GM21619 (cell line): Measurements from ENCODE around the gene PTPRS.

Source experiments
- ATAC-seq: cut with Tn5 transposase; IDR thresholded peaks from one replicate; pipeline ENCODE4 v1.9.1; 2021; ENCODE audit not compliant: unreplicated experiment

The PTPRS gene

GRCh38 chr19:5355693-5356092 lies 15.1 kb upstream of the PTPRS start:
- no peak for ATAC-seq

- no peak for ATAC-seq
Measured at GRCh38 chr19:5355076-5355475, 14.5 kb upstream of the PTPRS start.

GRCh38 chr19:5354403-5354802 lies 13.8 kb upstream of the PTPRS start:
- no peak for ATAC-seq

- no peak for ATAC-seq
Measured at GRCh38 chr19:5352229-5352763, 11.7 kb upstream of the PTPRS start.

DNA sequence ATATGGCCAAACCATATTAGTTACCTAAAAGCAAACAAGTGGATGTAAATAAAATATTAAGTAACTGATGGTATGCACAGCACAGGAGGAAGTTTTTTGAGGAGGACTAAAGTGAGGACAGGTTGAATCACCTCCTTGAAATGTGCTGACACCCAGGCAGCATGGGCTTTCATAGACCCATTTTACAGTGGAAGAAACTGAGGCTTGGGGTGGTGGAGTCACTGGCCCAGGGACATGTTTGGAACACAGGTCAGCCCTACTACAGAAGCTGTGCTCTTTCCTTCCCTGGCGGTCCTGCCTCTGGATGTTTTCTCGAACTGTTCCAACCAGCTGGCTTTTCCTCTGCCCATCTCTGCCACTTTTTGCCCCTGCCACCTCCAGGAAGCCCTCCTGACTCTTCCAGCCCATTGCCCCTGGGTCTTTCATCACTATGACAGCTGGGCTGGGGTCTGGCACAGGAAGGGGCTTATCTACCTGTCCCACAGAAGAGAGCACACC lies 11.2 kb upstream of the PTPRS start:
- ATAC-seq, result no peak

GRCh38 chr19:5349041-5349440 lies 8.4 kb upstream of the PTPRS start:
- no peak for ATAC-seq

GRCh38 chr19:5345895-5346386 lies 5.3 kb upstream of the PTPRS start:
- ATAC-seq, result no peak

DNA sequence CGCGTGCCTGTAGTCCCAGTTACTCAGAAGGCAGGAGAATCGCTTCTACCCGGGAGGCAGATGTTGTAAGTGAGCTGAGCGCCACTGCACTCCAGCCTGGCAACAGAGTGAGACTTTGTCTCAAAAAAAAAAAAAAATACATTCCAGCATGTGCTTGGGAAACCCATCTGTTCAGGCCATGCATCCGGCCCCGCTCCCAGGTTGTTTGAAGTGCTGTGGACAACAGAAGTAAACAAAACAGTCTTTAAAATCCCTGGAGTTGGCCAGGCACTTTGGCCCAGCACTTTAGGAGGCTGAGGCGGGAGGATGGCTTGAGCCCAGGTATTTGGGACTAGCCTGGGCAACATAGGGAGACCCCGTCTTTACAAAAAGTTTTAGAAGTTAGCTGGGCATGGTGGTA lies 3.2 kb upstream of the PTPRS start:
- no peak for ATAC-seq

GRCh38 chr19:5342573-5343201 lies 2.1 kb upstream of the PTPRS start:
- ATAC-seq, result no peak

GRCh38 chr19:5341981-5342380 lies 1.4 kb upstream of the PTPRS start:
- no peak for ATAC-seq

DNA sequence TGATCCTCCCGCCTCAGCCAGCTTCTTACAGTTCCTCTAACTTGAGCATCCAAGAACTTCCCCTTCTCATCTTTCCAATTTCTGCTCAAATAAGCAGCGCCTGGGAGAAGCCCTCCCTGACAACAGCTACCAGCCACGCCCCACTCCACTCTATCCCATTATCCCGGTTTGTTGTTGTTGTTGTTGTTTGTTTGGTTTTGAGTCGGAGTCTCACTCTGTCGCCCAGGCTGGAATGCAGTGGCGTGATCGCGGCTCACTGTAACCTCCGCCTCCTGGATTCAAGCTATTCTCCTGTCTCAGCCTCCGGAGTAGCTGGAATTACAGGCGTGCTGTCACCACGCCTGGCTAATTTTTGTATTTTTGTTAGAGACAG lies 822 bp upstream of the PTPRS start:
- ATAC-seq, result no peak

GRCh38 chr19:5339950-5340636 lies 519 bp downstream of the PTPRS start:
- no peak for ATAC-seq

DNA sequence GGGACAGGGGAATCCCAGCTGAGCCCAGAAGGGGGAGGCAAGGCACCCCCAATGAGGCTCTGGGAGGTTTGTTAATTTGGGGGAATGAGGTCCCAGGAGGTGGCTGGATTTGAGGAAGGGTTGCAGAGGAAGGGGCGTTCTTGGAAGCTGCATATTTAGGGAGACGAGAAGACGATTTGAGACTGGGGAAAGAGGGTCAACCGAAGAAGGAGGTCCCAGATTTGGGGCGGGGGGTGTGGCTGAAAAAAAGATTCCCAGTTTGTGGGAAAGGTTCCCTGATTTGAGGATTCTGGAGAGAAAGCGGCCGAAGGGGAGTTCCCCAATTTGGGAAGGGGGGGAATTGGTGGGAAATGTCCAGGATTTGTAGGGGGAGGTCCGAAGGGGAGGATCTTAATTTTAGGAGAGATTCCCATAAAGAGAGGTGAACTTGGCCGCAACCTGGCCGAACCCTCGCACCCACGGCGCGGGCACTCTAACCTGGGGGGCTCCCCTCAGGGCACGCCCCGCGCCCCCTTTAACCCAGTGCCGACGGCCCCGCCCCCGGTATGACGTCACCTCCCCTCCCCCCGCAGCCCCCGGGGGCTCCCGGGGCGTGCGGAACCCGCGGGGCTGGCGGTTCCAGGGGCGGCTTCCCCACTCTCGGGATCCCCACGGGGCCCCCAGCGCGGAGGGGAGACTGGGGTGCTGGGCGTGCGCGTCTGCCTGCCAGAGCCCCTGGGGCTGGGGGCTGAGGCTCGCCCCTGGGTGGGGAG lies 1.2 kb downstream of the PTPRS start:
- no peak for ATAC-seq

DNA sequence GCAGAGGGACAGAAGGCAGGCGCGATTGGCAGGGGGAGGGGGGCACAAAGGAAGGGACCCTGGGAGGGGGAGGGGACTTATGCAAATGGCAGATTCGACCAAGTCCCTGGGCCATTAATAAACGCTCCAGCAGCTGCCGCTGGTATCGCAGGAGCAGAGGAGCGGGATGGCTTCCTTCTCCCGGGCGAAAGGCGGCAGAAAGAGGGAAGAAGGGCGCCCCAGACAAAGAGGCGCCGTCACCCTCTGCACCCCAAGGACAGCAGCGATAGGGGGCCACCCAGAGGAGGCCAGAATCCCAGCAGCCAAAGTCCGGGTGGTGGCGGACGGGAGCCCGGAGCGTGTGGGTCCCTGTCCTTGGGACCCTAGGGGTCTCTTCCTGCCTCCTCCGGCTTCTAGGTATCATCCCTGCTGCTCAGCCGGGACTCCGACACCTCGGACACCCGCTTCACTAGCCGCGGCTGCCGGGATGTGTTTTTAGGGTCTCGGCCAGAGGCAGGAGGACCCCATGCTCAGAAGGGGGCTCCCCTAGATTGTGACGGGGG lies 1.9 kb downstream of the PTPRS start:
- no peak for ATAC-seq

DNA sequence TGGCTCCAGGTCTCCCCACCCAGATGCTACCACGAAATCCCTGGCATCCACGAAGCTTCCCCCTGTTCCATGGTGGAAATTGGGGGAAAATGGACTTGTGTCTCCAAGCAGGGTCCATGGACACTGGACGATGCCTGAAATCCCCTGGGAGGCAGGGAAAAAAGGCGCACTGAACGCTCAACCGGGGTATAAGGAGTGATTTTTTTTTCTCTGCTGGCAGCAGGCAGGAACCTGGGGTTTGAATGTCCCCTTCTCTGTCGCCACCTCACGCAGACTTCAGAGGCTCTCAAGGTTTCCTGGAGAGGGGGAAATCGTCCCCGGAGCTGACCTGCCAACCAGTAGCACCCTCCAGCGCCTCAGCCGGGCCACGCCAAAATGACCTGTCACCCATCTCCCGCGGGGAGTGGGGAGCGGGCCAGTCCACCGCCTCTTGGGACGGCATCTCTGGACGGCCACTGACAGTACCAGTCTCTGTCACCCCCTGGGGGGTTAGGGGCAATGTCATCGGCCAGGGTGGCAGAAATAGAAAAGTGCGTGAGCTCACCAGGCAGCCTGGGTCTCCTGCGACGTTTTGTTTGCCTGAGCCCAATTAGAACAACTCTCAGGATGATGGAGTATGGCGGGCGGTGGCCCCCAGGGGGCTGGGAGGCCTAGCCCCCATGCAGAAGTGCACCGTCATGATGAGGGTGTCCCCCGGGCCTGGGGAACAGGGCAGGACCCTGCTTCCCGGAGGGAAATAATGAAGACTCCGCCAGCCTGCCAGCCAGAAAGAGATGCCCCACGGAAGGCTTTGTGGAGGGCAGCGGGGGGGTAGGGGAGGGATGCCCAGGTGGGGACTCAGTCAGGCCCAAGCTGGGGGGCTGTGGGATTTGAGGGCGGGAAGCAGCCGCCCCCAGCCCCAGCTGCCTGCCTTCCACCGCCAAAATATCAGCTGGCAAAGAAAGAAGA lies 2.6 kb downstream of the PTPRS start:
- no peak for ATAC-seq

DNA sequence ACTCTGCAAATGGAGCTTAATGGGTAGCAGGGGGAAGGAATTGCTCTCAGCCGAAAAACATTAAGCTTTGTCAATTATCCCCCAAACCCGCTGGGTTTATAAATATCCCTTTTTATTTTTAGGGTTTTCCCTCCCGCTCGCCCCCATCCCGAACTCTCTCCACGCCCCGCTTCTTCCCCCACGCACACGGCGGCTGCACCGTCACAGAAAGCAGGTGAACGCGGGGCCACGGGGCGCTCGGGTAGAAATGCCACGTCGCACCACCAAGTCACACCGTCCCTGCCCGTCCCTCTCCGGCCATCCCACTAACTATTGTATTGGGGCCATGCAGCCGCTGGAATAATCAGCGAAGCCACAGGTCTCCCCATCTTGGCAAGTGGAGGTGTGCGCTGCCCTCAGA lies 3.5 kb downstream of the PTPRS start:
- ATAC-seq, result no peak

- no peak for ATAC-seq
Measured at GRCh38 chr19:5336195-5336965, 4.2 kb downstream of the PTPRS start.

DNA sequence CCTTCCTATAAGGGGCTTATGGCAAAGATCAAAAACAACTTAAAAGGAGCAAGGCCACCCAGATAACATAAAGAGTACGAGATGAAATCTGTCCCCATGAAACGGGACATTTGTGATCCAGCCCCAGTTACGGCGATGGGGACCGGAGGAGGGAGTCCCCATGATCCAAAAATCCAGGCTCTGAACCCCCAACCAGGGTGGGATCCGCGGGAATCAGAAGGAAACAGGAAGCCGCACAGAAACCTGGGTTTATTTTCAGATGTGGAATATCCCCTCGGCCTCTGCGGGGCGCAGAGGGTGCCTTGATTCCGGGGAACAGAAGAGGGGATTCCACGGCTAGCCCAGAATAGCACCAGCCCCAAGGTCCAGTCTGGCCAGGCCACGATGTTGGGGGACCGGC lies 5.0 kb downstream of the PTPRS start:
- no peak for ATAC-seq

DNA sequence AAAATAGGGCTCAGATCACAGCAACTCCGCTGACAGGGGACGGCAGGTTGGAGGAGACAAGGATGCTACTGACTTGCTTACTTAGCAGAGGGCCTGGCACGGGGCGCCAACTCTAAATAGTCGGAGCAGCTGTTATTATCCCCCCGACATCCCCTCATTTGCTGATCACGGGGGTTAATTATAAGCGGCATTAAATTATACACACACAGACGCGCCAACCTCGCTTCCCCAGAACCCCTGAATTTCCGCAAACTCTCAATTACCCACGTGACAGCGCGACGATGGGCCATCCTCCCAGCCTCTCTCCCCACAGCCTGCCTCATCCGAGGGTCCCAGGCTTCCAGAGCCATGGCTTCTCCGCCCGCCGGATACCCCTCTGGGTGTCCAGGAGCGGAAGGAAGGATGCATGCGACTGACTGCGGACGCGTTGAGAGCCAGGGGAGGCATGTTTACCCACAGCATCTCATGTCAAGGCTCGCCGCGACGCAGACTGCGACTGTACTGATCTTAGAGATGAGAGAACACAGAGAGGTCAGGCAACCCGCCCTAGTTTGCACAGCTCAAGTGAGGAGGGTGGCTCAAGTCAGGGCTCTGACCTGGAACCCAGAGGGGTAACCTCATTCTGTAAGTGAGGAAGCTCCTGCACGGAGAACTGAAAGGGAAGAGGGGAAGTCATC lies 5.7 kb downstream of the PTPRS start:
- no peak for ATAC-seq
